ENCODE measurements around the gene ERCC2.
"Not testable (repeated sequence)": the region's sequence is repeated elsewhere in the genome, so short reads cannot be mapped to it uniquely, and the experiment has no call there.

Gene ERCC2

GRCh38 chr19:45339629-45340028 is 30.7 kb downstream of the ERCC2 start:
- DNase-seq (ENCODE audit: low read depth in 1 of 2, low spot score in 1 of 2): no peak

DNA sequence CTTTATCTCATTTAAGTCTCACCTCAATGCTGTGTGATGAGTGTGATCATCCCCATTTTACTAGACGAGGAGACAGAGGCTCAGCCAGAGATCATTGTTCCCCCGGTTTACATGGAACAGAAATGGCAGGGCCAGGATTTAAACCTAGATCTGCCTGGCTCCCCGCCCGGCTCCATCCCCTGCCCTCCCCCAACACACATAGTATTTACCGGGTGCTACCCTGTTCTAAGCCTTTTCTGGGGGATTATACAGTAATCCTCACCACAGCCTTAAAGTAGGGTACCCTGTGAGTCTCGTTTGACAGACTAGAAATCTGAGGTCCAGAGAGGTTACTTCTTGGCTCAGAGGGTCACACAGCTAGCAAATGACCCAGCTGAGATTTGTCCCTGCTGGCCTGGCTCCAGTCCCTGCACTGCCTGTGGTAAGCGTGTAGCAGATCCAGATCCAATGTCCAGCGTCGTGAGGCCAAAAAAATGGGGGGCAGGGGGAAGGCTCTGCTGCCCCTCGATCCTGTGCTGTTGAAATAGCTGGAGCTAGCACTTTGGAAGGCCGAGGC is 33.6 kb downstream of the ERCC2 start:
- no peak for DNase-seq (ENCODE audit: low read depth in 1 of 2, low spot score in 1 of 2)

DNA sequence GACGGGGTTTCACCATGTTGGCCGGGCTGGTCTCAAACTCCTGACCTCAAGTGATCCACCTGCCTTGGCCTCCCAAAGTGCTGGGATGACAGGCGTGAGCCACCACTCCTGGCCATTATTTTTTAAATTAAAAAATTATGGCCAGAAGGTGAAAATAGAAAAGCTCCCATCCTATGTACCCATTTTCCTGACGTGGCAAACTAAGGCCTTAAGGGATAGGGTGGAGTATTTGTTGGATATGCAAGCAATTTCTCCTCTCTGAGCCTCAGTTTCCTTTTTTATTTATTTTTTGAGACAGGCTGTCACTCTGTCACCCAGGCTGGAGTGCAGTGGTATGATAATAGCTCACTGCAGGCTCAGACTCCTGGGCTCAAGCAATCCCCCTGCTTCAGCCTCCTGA is 35.5 kb downstream of the ERCC2 start:
- DNase-seq (ENCODE audit: low read depth in 1 of 2, low spot score in 1 of 2): not testable (repeated sequence)

DNA sequence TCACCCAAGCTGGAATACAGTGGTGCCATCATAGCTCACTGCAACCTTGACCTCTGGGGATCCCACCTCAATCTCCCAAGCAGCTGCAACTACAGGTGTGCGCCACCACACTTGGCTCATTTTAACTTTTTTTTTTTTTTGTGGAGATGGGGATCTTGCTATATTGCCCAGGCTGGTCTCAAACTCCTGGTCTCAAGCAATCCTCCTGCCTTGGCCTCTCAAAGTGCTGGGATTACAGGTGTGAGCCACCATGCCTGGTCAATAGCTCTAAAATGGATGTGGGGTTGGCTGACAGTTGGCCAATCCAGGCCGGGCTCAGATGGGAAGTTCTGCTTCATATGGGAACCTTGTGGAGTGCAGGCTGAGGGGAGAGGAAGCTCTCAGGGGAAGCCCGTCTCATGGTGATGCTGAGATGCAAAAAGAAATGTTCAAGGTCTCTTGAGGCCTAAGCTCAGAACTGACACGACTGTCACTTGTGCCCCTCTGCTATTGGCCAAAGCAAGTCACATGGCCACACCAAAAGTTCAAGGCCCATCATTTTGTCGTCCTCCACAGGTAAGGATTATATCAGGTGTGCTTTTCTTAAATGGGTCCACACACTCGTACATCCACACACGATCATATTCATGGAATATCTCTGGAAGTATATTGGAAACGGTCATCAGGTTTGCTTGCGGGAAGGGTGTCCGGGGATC is 36.6 kb downstream of the ERCC2 start:
- no peak for DNase-seq (ENCODE audit: low read depth in 1 of 2, low spot score in 1 of 2)

DNA sequence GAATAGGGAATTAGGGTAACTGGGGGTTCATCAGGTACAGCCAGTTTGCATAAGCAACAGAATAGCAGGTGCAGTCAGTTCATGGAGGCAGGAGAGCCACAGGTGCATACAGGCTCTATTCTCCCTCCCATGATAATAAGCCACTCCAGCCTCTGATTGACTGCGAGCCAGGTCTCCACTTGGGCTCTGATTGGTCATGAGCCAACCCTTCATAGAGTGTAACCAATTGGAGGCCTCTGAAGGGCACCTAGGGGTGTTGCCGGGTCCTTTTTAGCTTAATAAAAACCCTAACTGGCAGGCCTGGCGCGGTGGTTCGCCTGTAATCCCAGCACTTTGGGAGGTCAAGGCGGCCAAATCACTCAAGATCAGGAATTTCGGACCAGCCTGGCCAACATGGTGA is 39.0 kb downstream of the ERCC2 start:
- DNase-seq (ENCODE audit: low read depth in 1 of 2, low spot score in 1 of 2): no peak

- no peak for DNase-seq (ENCODE audit: low read depth in 1 of 2, low spot score in 1 of 2)
These were observed 42.8 kb downstream of the ERCC2 start for GRCh38 chr19:45327404-45328143.

DNA sequence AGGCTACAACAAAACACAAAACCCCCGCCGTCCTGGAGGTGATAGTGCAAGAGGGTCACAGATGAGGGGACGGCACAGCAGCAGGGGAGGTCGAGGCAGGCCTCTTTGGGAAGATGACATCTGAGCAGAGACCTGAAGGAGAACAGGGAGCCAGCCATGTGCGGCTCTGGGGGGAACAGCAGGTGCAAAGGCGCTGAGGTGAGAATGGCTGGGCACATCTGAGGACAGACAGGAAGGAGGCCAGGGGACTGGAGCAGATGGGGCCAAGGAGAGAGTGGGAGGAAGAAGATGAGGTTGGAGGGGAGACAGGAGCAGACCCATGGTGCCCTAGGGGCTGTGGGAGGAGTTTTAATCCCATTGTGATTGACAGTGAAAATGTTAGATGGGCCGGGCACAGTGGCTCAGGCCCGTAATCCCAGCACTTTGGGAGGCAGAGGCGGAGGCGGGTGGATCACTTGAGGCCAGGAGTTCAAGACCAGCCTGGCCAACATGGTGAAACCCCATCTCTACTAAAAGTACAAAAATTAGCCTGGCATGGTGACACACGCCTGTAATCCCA is 45.9 kb downstream of the ERCC2 start:
- no peak for DNase-seq (ENCODE audit: low read depth in 1 of 2, low spot score in 1 of 2)

- no peak for DNase-seq (ENCODE audit: low read depth in 1 of 2, low spot score in 1 of 2)
These were observed 46.7 kb downstream of the ERCC2 start for GRCh38 chr19:45323671-45324081.

- DNase-seq (ENCODE audit: low read depth in 1 of 2, low spot score in 1 of 2): no peak
These were observed 47.6 kb downstream of the ERCC2 start, which contains the start of gene CKM for GRCh38 chr19:45322744-45323281. TSS of gene CKM (minus strand) at chr19:45322875. CDS start at chr19:45319713, 3,162 bp downstream.

DNA sequence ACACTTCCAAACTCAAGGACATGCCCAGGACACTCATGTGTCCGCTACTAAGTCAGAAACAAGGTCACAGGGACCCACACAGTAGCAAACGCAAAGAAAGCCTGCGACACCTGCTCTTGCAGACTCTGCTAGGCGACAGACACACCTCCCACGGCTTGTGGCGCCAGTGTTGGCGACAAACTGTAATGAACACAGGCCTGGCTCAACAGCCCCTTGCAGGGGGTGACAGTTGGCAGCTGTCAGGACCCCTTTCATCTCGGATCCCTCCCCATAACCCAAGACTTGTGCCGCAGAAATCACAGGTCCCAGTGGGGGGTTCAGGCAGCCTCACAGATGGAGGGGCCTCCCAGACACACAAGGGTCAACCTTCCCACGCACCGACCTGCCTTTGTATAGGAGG is 48.1 kb downstream of the ERCC2 start:
- no peak for DNase-seq (ENCODE audit: low read depth in 1 of 2, low spot score in 1 of 2)

DNA sequence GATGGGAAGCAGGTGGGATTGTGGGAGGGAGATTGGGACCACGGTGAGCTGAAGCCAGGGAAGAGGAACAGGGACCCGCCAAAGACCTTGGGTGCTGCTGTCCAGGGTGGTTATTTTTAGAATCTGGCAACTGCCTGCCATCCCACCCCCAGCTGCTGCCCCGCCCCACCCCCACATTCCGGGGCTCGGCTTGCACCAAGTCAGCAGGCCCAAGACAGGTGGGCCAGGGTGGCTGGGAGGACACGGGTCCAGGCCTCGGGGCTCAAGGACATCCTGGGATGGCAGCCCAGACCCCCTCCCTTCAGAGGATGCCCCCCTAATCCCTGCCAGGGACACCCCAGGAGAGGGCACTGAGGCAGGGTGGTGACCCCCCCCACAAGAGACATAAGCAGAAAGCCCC is 48.5 kb downstream of the ERCC2 start:
- no peak for DNase-seq (ENCODE audit: low read depth in 1 of 2, low spot score in 1 of 2)

- DNase-seq (ENCODE audit: low read depth in 1 of 2, low spot score in 1 of 2): no peak
These were observed 49.2 kb downstream of the ERCC2 start for GRCh38 chr19:45320997-45321775.

DNA sequence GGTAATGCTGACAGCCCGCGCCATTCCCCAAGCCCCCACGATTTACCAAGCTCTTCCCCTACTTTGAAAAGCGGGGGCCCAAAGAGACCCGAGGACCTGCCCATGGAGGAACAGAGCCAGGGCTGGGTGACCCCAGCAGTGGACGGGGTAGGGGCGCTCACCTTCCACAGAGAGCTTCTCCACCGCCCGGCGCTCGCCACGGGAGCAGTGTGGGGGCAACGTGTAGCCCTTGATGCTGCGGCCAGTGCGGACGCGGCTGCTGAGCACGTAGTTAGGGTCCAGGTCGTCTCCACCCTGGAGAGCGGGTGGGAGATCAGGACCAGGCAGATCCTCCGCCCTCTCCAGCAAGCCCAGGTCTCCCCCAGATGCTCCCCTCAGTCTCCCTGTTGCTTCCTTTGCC is 55.1 kb downstream of the ERCC2 start:
- DNase-seq (ENCODE audit: low read depth in 1 of 2, low spot score in 1 of 2): no peak

- no peak for DNase-seq (ENCODE audit: low read depth in 1 of 2, low spot score in 1 of 2)
These were observed 55.6 kb downstream of the ERCC2 start for GRCh38 chr19:45314708-45315245.

DNA sequence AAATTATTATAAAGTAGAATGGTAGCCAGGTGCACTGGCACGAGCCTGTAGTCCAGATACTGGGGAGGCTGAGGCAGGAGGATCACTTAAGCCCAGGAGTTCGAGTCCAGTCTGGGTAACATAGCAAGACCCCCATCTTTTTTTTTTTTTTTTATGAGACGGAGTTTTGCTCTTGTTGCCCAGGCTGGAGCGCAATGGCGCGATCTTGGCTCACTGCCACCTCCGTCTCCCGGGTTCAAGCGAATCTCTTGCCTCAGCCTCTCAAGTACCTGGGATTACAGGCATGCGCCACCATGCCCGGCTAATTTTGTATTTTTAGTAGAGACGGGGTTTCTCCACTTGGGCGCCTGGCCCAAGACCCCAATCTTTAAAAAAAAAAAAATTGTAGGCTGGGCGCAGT is 58.1 kb downstream of the ERCC2 start:
- not testable (repeated sequence) for DNase-seq (ENCODE audit: low read depth in 1 of 2, low spot score in 1 of 2)

GRCh38 chr19:45311621-45312020 is 58.8 kb downstream of the ERCC2 start:
- DNase-seq (ENCODE audit: low read depth in 1 of 2, low spot score in 1 of 2): no peak

DNA sequence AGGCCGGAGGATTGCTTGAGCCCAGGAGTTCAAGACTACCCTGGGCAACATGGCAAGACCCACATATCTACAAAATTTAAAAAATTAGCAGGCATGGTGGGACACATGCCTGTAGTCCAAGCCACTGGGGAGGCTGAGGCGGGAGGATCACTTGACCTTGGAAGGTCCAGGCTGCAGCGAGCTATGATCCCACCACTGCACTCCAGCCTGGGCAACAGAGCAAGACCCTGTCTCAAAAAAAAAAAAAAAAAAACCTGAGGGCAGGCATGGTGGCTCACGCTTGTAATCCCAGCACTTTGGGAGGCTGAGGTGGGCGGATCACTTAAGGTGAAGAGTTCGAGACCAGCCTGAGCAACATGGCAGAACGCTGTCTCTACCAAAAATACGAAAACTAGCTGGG is 61.1 kb downstream of the ERCC2 start:
- not testable (repeated sequence) for DNase-seq (ENCODE audit: low read depth in 1 of 2, low spot score in 1 of 2)

- DNase-seq (ENCODE audit: low read depth in 1 of 2, low spot score in 1 of 2): no peak
These were observed 63.0 kb downstream of the ERCC2 start for GRCh38 chr19:45307361-45307760.

- no peak for DNase-seq (ENCODE audit: low read depth in 1 of 2, low spot score in 1 of 2)
These were observed 63.8 kb downstream of the ERCC2 start for GRCh38 chr19:45306518-45307027.

DNA sequence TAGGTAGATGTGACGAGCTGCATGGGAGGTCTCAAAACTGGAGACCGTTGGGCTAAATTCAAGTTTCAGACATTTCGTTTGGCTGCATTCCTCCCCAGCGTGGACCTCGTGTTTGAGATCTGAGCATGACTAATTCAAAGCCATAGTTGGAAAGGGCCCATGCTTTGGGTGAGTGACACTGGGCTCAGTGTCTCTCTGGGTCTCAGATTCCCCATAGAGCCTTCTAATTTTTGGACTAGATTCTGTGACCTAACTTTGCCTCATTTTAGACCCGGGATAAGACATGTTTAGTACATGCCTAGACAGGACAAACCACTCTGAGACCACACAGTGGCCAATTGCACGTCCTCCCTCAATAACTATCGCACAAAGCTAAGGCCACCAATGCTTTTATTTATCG is 64.3 kb downstream of the ERCC2 start:
- DNase-seq (ENCODE audit: low read depth in 1 of 2, low spot score in 1 of 2): no peak

DNA sequence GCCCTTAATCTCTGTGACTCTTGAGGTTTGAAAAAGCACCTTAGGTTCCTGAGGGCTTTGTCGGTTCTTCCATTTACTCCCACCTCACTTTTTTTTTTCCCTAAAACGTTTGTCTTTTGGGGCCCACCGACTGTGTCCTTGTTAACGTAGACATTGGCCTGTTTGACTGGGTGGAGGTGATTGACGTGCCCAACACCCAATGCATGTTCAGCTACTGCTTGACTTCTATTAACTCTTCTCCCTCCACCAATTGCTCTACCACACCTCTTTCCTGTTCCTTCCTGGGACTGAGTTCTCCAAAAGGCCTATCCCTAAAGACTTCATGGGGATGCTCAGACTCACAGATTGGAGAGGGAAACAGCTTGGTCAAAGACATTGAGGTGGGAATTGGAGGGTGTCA is 65.0 kb downstream of the ERCC2 start:
- DNase-seq (ENCODE audit: low read depth in 1 of 2, low spot score in 1 of 2): no peak
